ENCODE data around the gene MTPN.

MTPN gene

DNA sequence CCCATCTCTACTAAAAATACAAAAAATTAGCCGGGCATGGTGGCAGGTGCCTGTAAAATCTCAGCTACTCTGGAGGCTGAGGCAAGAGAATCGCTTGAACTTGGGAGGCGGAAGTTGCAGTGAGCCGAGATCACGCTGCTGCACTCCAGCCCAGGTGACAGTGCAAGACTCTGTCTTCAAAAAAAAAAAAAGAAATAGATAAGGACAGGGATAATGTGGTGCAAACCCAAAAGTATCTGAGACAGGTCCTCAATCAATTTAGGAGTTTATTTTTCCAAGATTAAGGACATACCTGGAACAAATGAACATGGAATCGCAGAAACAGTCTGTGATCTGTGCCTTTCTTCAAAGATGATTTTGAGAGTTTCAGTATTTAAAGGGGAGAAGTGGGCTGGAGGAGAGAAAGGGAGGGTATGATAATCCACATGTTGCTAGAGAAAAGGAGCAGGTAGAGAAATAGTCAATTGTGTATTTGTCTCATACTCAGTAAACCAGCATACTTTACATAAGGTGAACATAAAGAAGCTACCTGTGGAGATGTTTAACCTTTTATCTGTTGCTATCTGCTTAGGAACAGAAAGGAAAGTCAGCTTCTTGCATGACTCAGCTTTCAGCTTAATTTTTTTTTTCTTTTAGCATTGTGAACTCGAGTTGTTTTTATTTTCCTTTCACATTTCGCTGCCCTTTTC is 4.9 kb upstream of the MTPN start:
- DNase-seq: no peak

DNA sequence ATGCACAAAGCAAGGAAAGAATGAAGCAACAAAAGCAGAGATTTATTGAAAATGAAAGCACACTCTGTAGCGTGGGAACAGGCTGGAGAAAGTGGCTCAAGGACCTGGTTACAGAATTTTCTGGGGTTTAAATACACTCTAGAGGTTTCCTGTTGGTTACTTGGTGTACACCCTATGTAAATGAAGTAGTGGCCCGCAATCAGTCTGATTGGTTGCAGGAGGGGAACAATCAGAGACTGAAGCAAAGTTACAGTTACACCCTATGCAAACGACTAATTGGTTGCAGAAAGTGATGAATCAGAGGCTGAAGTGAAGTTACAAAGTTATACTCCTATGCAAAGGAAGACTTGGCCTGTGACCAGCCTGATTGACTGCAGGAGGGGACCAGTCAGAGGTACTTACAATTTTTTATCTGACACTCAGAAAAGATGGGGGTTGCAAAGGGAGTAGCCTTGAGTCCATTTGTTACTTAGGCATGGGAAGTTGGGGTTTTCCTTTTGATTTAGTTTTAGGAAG is 3.6 kb upstream of the MTPN start:
- DNase-seq: peak in 2 of 4 experiments; percentile 6 to 19

DNA sequence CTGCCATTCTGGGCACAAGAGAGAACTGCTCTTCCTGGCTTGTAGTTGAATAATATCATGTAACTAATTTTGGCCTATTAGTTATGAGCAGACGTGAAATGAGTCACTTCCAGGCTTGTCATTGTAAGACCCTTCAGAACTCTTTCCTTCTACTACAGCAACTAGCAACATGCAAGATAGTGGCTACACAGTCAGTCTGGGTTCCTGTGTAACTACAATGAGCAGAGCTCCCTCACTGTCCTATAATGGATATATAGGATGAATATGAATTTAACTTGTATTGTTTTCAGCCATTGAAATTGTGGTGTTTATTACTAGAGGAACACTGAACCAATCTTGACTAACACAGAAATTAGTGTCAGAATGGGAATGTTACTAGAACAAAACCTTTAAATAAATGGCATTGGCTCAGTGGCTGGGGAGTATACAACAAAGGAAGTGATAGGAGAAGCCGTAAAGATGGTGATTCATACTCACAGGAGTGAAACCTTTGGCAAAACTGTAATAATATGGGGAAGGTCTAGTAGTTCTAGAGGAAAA is 2.9 kb upstream of the MTPN start:
- DNase-seq: no peak

- DNase-seq: no peak
Measured at GRCh38 chr7:135979471-135980011, 2.4 kb upstream of the MTPN start.

- DNase-seq: no peak
Measured at GRCh38 chr7:135978624-135979023, 1.5 kb upstream of the MTPN start.

GRCh38 chr7:135977742-135978066 is 545 bp upstream of the MTPN start:
- DNase-seq: no peak

DNA sequence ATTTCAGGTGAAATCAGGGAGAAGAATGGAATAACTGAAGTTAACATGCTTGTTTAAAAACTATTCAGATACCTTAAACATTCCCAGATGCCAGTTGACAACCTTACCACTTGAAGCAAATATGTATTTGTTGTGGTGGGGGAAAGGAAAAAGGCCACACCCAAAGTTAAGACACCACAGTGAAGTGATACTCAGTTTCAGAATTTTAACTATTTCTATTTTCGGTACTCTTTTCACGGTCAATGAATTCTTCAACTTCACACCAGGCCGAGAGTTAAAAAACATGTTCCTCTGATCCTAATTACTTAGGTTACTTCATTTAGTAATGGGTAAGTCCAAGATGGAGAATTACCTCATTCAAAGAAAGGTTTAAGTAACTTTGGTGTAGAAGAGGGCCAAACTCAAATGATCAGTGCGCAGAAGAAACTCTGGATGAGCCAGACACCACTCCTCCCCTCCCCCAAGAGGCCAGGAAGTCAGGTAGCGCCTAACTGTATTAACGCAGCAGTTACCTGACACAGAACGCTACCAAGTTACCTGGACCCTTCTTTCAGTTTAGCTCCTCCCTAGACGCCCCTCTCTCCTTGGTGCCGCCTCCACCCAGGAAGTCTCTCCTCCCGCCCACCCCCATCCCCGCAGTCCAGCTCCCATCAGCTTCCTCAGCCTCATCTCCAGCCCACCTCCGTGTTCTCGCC is 700 bp downstream of the MTPN start:
- DNase-seq: peak in 1 of 4 experiments; percentile 2

DNA sequence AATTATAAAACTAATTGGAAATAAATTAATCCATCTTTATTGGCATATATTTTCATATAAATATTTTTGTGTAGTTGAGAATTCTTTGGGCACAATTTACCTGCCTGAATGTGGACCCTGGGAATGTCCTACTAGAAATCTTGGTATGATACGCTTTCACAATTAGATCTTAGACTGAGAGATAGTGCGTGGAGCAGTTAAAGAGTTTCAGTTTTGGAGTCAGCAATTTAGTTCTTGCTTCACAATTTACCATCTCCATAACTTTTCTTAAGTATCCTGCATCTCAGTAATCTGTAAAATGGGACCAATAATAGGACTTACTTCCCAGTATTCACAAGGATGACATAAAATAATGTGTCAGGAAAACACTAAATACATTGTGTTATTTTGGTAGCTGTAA is 2.0 kb downstream of the MTPN start:
- DNase-seq: no peak

DNA sequence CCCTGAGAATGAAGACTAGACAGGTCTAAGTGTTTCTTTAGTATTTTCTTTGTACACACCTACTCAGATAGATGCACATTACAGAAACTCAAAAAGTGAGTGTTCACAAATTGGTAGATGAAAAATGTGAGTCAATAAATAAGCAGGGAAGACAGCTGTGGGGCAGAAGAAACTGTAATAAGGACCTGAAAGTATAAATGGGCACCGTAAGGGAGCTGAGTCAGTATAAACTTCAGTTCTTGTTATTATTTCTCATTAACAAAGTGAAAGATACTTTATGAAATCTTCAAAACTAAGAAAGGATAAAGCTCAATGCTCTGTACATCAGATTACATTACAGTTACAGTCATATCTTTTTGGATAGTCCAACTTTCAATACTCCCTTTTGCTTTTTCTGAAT is 2.5 kb downstream of the MTPN start:
- DNase-seq: no peak

DNA sequence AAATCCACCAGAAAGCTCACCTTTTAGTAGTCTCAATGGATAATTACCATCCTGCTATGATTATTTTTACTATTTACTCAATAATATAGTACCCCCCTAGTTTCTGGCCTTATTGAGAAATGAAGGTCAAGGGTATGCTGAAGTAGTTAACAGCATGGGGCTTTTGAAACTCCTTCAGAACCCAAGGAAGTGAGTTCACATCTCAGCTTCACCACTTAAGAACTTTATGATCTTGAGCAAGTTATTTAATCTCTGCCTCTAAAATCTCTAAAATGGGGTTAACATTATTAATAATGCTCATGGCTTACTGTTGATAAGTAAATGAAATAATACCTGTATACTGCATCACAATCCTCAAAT is 5.8 kb downstream of the MTPN start:
- DNase-seq: no peak

DNA sequence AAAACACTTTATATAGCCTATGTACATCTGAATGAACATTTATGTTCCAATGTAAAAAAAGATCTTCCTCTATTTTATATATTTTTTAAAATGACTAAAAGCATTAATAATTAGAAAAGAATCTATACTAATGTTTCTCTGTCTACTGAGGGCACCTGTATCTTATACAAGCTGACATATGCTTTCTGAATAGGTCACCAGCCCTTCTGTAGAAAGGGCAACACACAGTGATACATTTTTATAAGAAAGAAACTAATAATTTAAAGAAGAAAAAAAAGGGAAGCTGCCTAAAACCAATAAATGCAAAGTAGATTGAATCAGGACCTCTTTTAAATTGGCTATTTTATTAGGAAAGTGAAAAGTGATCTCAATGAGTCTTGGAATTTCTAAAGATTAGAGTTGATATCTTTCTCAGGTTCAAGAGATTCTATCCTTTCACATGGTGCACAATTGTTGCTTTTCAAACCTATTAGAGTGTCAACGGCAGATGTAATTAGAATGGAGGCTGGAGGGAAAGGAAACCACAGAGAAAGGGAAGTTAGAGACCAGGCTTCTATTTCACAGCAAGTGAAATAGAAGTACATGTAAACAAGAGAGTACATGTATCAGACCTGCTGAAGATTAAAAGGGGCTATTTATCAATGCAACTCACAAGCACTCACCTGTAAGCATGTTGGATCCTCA is 6.3 kb downstream of the MTPN start:
- DNase-seq: no peak

- no peak for DNase-seq
Measured at GRCh38 chr7:135970045-135970444, 7.1 kb downstream of the MTPN start.

- DNase-seq: no peak
Measured at GRCh38 chr7:135966341-135967043, 10.7 kb downstream of the MTPN start.

- no peak for DNase-seq
Measured at GRCh38 chr7:135965602-135966001, 11.6 kb downstream of the MTPN start.

DNA sequence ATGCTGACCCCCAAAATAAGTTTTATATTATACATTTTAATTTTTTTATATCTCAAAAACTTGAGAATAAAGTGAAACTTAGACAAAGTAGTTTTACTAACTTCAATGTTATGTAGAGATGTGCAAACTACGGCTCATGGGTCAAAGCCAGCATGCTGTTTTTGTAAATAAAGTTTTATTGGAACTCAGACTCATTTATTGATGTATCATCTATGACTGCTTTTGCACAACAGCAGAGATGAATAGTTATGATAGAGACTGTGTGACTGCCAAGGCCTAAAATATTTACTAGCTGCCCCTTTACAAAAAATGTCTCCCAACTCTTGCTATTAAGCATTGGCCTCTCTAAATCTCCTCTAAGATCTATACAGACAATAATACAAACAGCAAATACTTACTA is 12.4 kb downstream of the MTPN start:
- DNase-seq: no peak

- no peak for DNase-seq
Measured at GRCh38 chr7:135964274-135964673, 12.9 kb downstream of the MTPN start.

GRCh38 chr7:135962802-135963201 is 14.4 kb downstream of the MTPN start:
- no peak for DNase-seq

- no peak for DNase-seq
Measured at GRCh38 chr7:135960709-135961451, 16.3 kb downstream of the MTPN start.

- DNase-seq: no peak
Measured at GRCh38 chr7:135959646-135960363, 17.4 kb downstream of the MTPN start.

- DNase-seq: no peak
Measured at GRCh38 chr7:135958173-135958572, 19.0 kb downstream of the MTPN start.

- no peak for DNase-seq
Measured at GRCh38 chr7:135957627-135958026, 19.5 kb downstream of the MTPN start.

- DNase-seq: no peak
Measured at GRCh38 chr7:135956393-135956792, 20.8 kb downstream of the MTPN start.
